ENCODE results near the gene LYSMD1. TPM values are rescaled to one million over a fixed set of nuclear protein-coding genes. Genes with fewer than 3 reads are reported as not detected.
A peak's percentile ranks its signal among the peaks of the same experiment; 100 is the strongest.
"Not testable (repeated sequence)": the region's sequence is repeated elsewhere in the genome, so short reads cannot be mapped to it uniquely, and the experiment has no call there.

The LYSMD1 gene
- 10 to 100 TPM; 17.1 to 21.9 (median 18.1) TPM for polyA plus RNA-seq (ENCODE audit: insufficient read length in 3 of 3)

GRCh38 chr1:151165738-151166504, at the start of gene LYSMD1, which contains the start of gene SCNM1:
Gene LYSMD1 (minus strand): TSS chr1:151165902. CDS start chr1:151165258, 644 bp downstream.
Gene SCNM1 (plus strand): TSS chr1:151166144. CDS start chr1:151166153, 9 bp downstream.
- DNase-seq (ENCODE audit: low read depth in 3 of 3, low spot score in 2 of 3) = peak; percentile 94 to 99 (median 98)

GRCh38 chr1:151213560-151213959, 47.9 kb upstream of the LYSMD1 start:
- no peak for DNase-seq (ENCODE audit: low read depth in 3 of 3, low spot score in 2 of 3)

- no peak for DNase-seq (ENCODE audit: low read depth in 3 of 3, low spot score in 2 of 3)
These were observed 46.4 kb upstream of the LYSMD1 start for GRCh38 chr1:151211972-151212705.

- no peak for DNase-seq (ENCODE audit: low read depth in 3 of 3, low spot score in 2 of 3)
These were observed 45.1 kb upstream of the LYSMD1 start for GRCh38 chr1:151210830-151211229.

GRCh38 chr1:151205381-151205965, 39.8 kb upstream of the LYSMD1 start:
- not testable (repeated sequence) for DNase-seq (ENCODE audit: low read depth in 3 of 3, low spot score in 2 of 3)

- no peak for DNase-seq (ENCODE audit: low read depth in 3 of 3, low spot score in 2 of 3)
These were observed 34.3 kb upstream of the LYSMD1 start for GRCh38 chr1:151199873-151200581.

GRCh38 chr1:151198254-151199127, 32.8 kb upstream of the LYSMD1 start, which contains the start of gene PIP5K1A:
Gene PIP5K1A (plus strand): TSS chr1:151198552. CDS start chr1:151198997, 445 bp downstream.
- DNase-seq (ENCODE audit: low read depth in 3 of 3, low spot score in 2 of 3) = peak; percentile 95 to 98 (median 96)

- no peak for DNase-seq (ENCODE audit: low read depth in 3 of 3, low spot score in 2 of 3)
These were observed 32.2 kb upstream of the LYSMD1 start for GRCh38 chr1:151197863-151198253.

GRCh38 chr1:151196292-151196800, 30.6 kb upstream of the LYSMD1 start:
- DNase-seq (ENCODE audit: low read depth in 3 of 3, low spot score in 2 of 3) = peak in 2 of 3 donors; percentile 63 to 77

GRCh38 chr1:151194894-151195594, 29.3 kb upstream of the LYSMD1 start:
- DNase-seq (ENCODE audit: low read depth in 3 of 3, low spot score in 2 of 3) = not testable (repeated sequence)

- DNase-seq (ENCODE audit: low read depth in 3 of 3, low spot score in 2 of 3) = no peak
These were observed 28.2 kb upstream of the LYSMD1 start for GRCh38 chr1:151193856-151194255.

GRCh38 chr1:151193304-151193703, 27.6 kb upstream of the LYSMD1 start:
- no peak for DNase-seq (ENCODE audit: low read depth in 3 of 3, low spot score in 2 of 3)

GRCh38 chr1:151192047-151192446, 26.3 kb upstream of the LYSMD1 start:
- DNase-seq (ENCODE audit: low read depth in 3 of 3, low spot score in 2 of 3) = no peak

- DNase-seq (ENCODE audit: low read depth in 3 of 3, low spot score in 2 of 3) = peak; percentile 74 to 85 (median 76)
These were observed 24.1 kb upstream of the LYSMD1 start, which contains the start of gene VPS72 for GRCh38 chr1:151189637-151190445. Gene VPS72 (minus strand): TSS chr1:151190197. CDS start chr1:151190121, 76 bp downstream.

- not testable (repeated sequence) for DNase-seq (ENCODE audit: low read depth in 3 of 3, low spot score in 2 of 3)
These were observed 23.0 kb upstream of the LYSMD1 start for GRCh38 chr1:151188667-151189066.

- DNase-seq (ENCODE audit: low read depth in 3 of 3, low spot score in 2 of 3) = no peak
These were observed 21.5 kb upstream of the LYSMD1 start for GRCh38 chr1:151187205-151187604.

GRCh38 chr1:151184211-151184610, 18.5 kb upstream of the LYSMD1 start:
- DNase-seq (ENCODE audit: low read depth in 3 of 3, low spot score in 2 of 3) = no peak

Measured in right renal cortex interstitium (tissue), 3 donors.